Prostate gland (tissue), 2 donors: ENCODE data around the gene IRAG1.

Experiments
- POLR2A ChIP-seq: fragments of 450-650 bp; IDR thresholded peaks from one replicate; pipeline ENCODE4 v1.6.1; 2016; ENCODE audit warnings: antibody characterized with exemption, mild to moderate bottlenecking
- POLR2AphosphoS5 ChIP-seq: sonication (generic); formaldehyde crosslinking; IDR thresholded peaks from one replicate; pipeline ENCODE4 v1.6.1; 2017; ENCODE audit warnings: antibody characterized with exemption
- TF ChIP-seq, protein P1 (sequence below), 4 experiments: fragments of 200-600 bp in 2 of 4; fragments of 450-650 bp in 2 of 4; sonication (generic) in 2 of 4; IDR thresholded peaks; 1 replicate in 3 of 4; 2 replicates in 1 of 4; pipeline ENCODE4 v1.5.1; 2016 to 2019; ENCODE audit warnings: antibody characterized with exemption in 4 of 4, mild to moderate bottlenecking in 2 of 4, moderate library complexity in 2 of 4

DNA sequence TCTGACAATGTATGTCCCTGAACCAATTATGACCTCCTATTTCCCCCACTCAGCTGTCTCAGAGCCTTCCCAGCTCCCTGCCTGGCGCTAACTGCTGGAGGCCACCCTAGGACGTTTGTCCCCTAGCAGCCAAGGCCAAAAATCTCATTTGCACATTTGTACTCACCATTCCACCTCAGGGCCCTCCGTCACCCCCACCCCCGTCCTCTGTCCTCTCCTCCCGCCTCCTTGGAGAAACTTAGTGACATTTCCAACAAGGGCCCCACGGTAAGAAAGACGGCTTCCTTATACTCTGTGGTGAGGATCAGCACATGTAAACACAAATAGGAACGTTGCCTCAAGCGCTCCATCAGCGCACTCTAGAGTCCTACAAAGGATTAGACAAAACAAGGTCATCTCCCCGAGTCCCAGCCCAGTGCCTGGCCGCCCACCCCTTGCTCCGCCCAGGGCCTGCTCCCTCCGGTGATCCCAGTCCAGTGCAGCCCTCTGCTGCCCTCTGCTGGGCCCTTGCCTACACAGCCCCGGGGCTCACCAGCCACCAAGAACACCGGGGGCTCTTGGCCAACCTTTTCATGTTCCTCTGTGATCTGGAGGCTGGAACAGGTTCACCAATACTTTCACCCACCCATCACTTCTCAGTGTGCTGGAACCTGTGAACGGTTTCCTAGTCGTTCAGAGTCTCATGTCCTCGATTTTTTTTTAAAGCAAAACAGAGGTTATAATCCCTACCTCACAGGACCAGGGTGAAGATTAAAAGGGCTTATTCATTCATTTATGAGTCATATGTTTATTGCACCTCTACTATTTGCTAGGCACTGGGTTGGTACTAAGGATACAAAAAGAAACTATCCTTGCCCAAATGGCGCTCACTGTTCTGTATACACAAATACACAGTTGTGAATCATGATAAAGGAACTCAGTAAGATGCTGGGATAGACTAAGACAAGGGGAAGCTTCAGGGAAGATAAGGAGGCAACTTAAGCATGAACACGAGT is 42.2 kb upstream of the IRAG1 start:
- TF ChIP-seq POLR2A = no peak
- TF ChIP-seq, protein P1, sequence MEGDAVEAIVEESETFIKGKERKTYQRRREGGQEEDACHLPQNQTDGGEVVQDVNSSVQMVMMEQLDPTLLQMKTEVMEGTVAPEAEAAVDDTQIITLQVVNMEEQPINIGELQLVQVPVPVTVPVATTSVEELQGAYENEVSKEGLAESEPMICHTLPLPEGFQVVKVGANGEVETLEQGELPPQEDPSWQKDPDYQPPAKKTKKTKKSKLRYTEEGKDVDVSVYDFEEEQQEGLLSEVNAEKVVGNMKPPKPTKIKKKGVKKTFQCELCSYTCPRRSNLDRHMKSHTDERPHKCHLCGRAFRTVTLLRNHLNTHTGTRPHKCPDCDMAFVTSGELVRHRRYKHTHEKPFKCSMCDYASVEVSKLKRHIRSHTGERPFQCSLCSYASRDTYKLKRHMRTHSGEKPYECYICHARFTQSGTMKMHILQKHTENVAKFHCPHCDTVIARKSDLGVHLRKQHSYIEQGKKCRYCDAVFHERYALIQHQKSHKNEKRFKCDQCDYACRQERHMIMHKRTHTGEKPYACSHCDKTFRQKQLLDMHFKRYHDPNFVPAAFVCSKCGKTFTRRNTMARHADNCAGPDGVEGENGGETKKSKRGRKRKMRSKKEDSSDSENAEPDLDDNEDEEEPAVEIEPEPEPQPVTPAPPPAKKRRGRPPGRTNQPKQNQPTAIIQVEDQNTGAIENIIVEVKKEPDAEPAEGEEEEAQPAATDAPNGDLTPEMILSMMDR (IDR thresholded peaks at IDR 0.05) = peak; percentile 90 to 99 (median 96)
- TF ChIP-seq POLR2AphosphoS5 = peak; percentile 69
